ENCODE data around the gene PRODH2. TPM values are rescaled to one million over a fixed set of nuclear protein-coding genes. Genes with fewer than 3 reads are reported as not detected.

The PRODH2 gene
- total and polyA plus RNA-seq, 10 of the 15 experiments (the other 5 are each of a cell fraction or from before 2014, with no cell fraction given) = 0.07 TPM; not detected in 9

- TF ChIP-seq BACH1 (IDR thresholded peaks at IDR 0.05; ENCODE audit: borderline replicate concordance) (peak; percentile 51; the same call in 1 of the 2 replicates), MYB (IDR thresholded peaks at IDR 0.05; ENCODE audit: borderline replicate concordance, low read depth, low read length) (peak; percentile 58; the same call in 1 of the 2 replicates), E2F8 (IDR thresholded peaks at IDR 0.05; ENCODE audit: low read depth, partially characterized antibody) (no peak), SP1 (IDR thresholded peaks at IDR 0.05; ENCODE audit: low read depth, low read length) (peak; percentile 89), NFYB (IDR thresholded peaks at IDR 0.05; ENCODE audit: insufficient read depth, low read depth, low read length) (peak; percentile 92), TCF3 (IDR thresholded peaks at IDR 0.05; ENCODE audit: borderline replicate concordance, insufficient read depth, low read depth, low read length) (0 out of 2 replicates have a peak, but pooled peaks have one; percentile 31), TAF1 (IDR thresholded peaks at IDR 0.05; ENCODE audit: borderline replicate concordance, low read depth, low read length) (0 out of 2 replicates have a peak, but pooled peaks have one; percentile 32)
- TF ChIP-seq, protein P1, sequence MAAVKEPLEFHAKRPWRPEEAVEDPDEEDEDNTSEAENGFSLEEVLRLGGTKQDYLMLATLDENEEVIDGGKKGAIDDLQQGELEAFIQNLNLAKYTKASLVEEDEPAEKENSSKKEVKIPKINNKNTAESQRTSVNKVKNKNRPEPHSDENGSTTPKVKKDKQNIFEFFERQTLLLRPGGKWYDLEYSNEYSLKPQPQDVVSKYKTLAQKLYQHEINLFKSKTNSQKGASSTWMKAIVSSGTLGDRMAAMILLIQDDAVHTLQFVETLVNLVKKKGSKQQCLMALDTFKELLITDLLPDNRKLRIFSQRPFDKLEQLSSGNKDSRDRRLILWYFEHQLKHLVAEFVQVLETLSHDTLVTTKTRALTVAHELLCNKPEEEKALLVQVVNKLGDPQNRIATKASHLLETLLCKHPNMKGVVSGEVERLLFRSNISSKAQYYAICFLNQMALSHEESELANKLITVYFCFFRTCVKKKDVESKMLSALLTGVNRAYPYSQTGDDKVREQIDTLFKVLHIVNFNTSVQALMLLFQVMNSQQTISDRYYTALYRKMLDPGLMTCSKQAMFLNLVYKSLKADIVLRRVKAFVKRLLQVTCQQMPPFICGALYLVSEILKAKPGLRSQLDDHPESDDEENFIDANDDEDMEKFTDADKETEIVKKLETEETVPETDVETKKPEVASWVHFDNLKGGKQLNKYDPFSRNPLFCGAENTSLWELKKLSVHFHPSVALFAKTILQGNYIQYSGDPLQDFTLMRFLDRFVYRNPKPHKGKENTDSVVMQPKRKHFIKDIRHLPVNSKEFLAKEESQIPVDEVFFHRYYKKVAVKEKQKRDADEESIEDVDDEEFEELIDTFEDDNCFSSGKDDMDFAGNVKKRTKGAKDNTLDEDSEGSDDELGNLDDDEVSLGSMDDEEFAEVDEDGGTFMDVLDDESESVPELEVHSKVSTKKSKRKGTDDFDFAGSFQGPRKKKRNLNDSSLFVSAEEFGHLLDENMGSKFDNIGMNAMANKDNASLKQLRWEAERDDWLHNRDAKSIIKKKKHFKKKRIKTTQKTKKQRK (IDR thresholded peaks at IDR 0.05; ENCODE audit: low read depth, low read length) = no peak
- TF ChIP-seq, protein P2, sequence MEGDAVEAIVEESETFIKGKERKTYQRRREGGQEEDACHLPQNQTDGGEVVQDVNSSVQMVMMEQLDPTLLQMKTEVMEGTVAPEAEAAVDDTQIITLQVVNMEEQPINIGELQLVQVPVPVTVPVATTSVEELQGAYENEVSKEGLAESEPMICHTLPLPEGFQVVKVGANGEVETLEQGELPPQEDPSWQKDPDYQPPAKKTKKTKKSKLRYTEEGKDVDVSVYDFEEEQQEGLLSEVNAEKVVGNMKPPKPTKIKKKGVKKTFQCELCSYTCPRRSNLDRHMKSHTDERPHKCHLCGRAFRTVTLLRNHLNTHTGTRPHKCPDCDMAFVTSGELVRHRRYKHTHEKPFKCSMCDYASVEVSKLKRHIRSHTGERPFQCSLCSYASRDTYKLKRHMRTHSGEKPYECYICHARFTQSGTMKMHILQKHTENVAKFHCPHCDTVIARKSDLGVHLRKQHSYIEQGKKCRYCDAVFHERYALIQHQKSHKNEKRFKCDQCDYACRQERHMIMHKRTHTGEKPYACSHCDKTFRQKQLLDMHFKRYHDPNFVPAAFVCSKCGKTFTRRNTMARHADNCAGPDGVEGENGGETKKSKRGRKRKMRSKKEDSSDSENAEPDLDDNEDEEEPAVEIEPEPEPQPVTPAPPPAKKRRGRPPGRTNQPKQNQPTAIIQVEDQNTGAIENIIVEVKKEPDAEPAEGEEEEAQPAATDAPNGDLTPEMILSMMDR (IDR thresholded peaks at IDR 0.05 in 2 of 3, conservative IDR thresholded peaks at IDR 0.05 in 1 of 3; ENCODE audit: control insufficient read depth in 2 of 3, extremely low read depth in 1 of 3, insufficient read depth in 1 of 3, low read depth in 3 of 3, low read length in 3 of 3) = no peak
- TF ChIP-seq, protein P3, sequence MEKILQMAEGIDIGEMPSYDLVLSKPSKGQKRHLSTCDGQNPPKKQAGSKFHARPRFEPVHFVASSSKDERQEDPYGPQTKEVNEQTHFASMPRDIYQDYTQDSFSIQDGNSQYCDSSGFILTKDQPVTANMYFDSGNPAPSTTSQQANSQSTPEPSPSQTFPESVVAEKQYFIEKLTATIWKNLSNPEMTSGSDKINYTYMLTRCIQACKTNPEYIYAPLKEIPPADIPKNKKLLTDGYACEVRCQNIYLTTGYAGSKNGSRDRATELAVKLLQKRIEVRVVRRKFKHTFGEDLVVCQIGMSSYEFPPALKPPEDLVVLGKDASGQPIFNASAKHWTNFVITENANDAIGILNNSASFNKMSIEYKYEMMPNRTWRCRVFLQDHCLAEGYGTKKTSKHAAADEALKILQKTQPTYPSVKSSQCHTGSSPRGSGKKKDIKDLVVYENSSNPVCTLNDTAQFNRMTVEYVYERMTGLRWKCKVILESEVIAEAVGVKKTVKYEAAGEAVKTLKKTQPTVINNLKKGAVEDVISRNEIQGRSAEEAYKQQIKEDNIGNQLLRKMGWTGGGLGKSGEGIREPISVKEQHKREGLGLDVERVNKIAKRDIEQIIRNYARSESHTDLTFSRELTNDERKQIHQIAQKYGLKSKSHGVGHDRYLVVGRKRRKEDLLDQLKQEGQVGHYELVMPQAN (conservative IDR thresholded peaks at IDR 0.05) = peak; percentile 73
These were observed 37.1 kb downstream of the PRODH2 start, which contains the start of gene ARHGAP33 (continued) for GRCh38 chr19:35775298-35776101.
